Measurements from ENCODE around the gene AUTS2. TPM values are rescaled to one million over a fixed set of nuclear protein-coding genes. Genes with fewer than 3 reads are reported as not detected.

AUTS2 gene
- total and polyA plus RNA-seq, 11 donors = 3.4 to 14.0 (median 7.3) TPM

- no peak for TF ChIP-seq CTCF (IDR thresholded peaks at IDR 0.05)
- TF ChIP-seq POLR2A (IDR thresholded peaks at IDR 0.05) = no peak
- Histone ChIP-seq H3K27me3 (no peaks in the 10 kb centered on the region), H3K9me3 (peaks cover 0 to 7% (median 0%) of the 10 kb centered on the region in 12 donors), H3K4me3 (no peak overlapping the region), H3K27ac (no peak overlapping the region), H3K4me1 (peaks cover 0 to 3% (median 0%) of the 10 kb centered on the region in 12 donors), H3K36me3 (no peaks in the 10 kb centered on the region)
- intact Hi-C loops (cut with DNase I) = no loop called here
- no peak for DNase-seq
- peak in 1 of 4 donors; percentile 71 for ATAC-seq
- 73 to 85% (median 80%) methylated on average over 3 of the region's 3 CpGs for WGBS, 4 donors
These were observed 130.0 kb downstream of the AUTS2 start for GRCh38 chr7:69728304-69728703.

GRCh38 chr7:69732203-69732602 lies 133.9 kb downstream of the AUTS2 start:
- 79 to 88% (median 83%) methylated on average over 2 of the region's 2 CpGs for WGBS, 4 donors
- Histone ChIP-seq H3K27ac (no peak overlapping the region), H3K4me1 (peaks cover 0 to 3% (median 0%) of the 10 kb centered on the region in 12 donors), H3K36me3 (no peaks in the 10 kb centered on the region), H3K9me3 (no peaks in the 10 kb centered on the region), H3K27me3 (no peaks in the 10 kb centered on the region), H3K4me3 (no peak overlapping the region)
- intact Hi-C loops (cut with DNase I) = loop anchor here in 1 of 10 donors (10.0 kb wide), 1 partner anchor 57 kb away; no protein-coding TSS in a partner anchor
- TF ChIP-seq CTCF (IDR thresholded peaks at IDR 0.05) = no peak
- TF ChIP-seq POLR2A (IDR thresholded peaks at IDR 0.05) = no peak
- DNase-seq (no peak), ATAC-seq (no peak)

- no peak overlapping the region for H3K4me3 ChIP-seq
- no peak overlapping the region for H3K27ac ChIP-seq
- TF ChIP-seq POLR2A (IDR thresholded peaks at IDR 0.05) (no peak), CTCF (IDR thresholded peaks at IDR 0.05) (no peak)
- 88 to 100% (median 95%) methylated on average over 1 to 2 of the region's 2 CpGs for WGBS, 4 donors
- intact Hi-C loops (cut with DNase I) = loop anchor here in 1 of 10 donors (10.0 kb wide), 1 partner anchor 61 kb away; no protein-coding TSS in a partner anchor
- peaks cover 0 to 26% (median 21%) of the 10 kb centered on the region in 12 donors for H3K4me1 ChIP-seq
- H3K27me3 ChIP-seq = no peaks in the 10 kb centered on the region
- DNase-seq = no peak
- H3K9me3 ChIP-seq = no peaks in the 10 kb centered on the region
- no peaks in the 10 kb centered on the region for H3K36me3 ChIP-seq
- no peak for ATAC-seq
These were observed 137.3 kb downstream of the AUTS2 start for GRCh38 chr7:69735582-69735981.

- H3K9me3 ChIP-seq = no peaks in the 10 kb centered on the region
- no peaks in the 10 kb centered on the region for H3K36me3 ChIP-seq
- no peak for ATAC-seq
- no peak for DNase-seq
- TF ChIP-seq POLR2A (IDR thresholded peaks at IDR 0.05) = no peak
- no peak for TF ChIP-seq CTCF (IDR thresholded peaks at IDR 0.05)
- H3K4me3 ChIP-seq = no peak overlapping the region
- no peaks in the 10 kb centered on the region for H3K27me3 ChIP-seq
- H3K27ac ChIP-seq = no peak overlapping the region
- intact Hi-C loops (cut with DNase I) = loop anchor here in 1 of 10 donors (10.0 kb wide), 1 partner anchor 61 kb away; no protein-coding TSS in a partner anchor
- WGBS, 4 donors = 88 to 93% (median 90%) methylated on average over 3 of the region's 3 CpGs
- H3K4me1 ChIP-seq = peaks cover 0 to 28% (median 21%) of the 10 kb centered on the region in 12 donors
These were observed 138.0 kb downstream of the AUTS2 start for GRCh38 chr7:69736126-69736810.
